ENCODE data around the gene PCDHGB1.
"Not testable (repeated sequence)": the region's sequence is repeated elsewhere in the genome, so short reads cannot be mapped to it uniquely, and the experiment has no call there.

PCDHGB1 gene

GRCh38 chr5:141328231-141328630, 21.7 kb upstream of the PCDHGB1 start:
- H3K4me1 ChIP-seq (ENCODE audit: insufficient read depth, low read length, severe bottlenecking): peaks cover 9% of the 10 kb centered on the region
- H2AFZ ChIP-seq (ENCODE audit: low read length): no peak overlapping the region
- H3K9ac ChIP-seq (ENCODE audit: low read length): no peak overlapping the region
- H3K27me3 ChIP-seq (ENCODE audit: insufficient read depth, low read length): no peaks in the 10 kb centered on the region
- no peak overlapping the region for H3K4me2 ChIP-seq (ENCODE audit: low read length)
- H3K9me3 ChIP-seq (ENCODE audit: low read length): peaks cover 6% of the 10 kb centered on the region
- H3K4me3 ChIP-seq (ENCODE audit: low read depth, low read length, poor library complexity, severe bottlenecking): no peak overlapping the region
- no peaks in the 10 kb centered on the region for H3K9me2 ChIP-seq (ENCODE audit: low read depth, low read length)
- no peaks in the 10 kb centered on the region for H3K79me2 ChIP-seq (ENCODE audit: insufficient read depth, low read length)
- no peak for TF ChIP-seq EZH2 (IDR thresholded peaks at IDR 0.05; ENCODE audit: borderline replicate concordance, low read length)
- no peak for TF ChIP-seq CTCF (IDR thresholded peaks at IDR 0.05; ENCODE audit: low read length)
- H3K36me3 ChIP-seq (ENCODE audit: insufficient read depth, low read length): no peaks in the 10 kb centered on the region
- H3F3A ChIP-seq (ENCODE audit: insufficient read depth, low read length): no peaks in the 10 kb centered on the region
- H3K27ac ChIP-seq (ENCODE audit: low read depth, low read length, poor library complexity, severe bottlenecking): no peak overlapping the region
- no peaks in the 10 kb centered on the region for H4K20me1 ChIP-seq (ENCODE audit: insufficient read depth, low read length)

- no peak within 1 kb of the TSS for H3K4me2 ChIP-seq (ENCODE audit: low read length)
- peaks cover 15% of the 10 kb centered on the region for H3K4me1 ChIP-seq (ENCODE audit: insufficient read depth, low read length, severe bottlenecking)
- H3K36me3 ChIP-seq (ENCODE audit: insufficient read depth, low read length): no peaks in the 10 kb centered on the region
- H3K9me3 ChIP-seq (ENCODE audit: low read length): peaks cover 14% of the 10 kb centered on the region
- no peak within 1 kb of the TSS for H3K27ac ChIP-seq (ENCODE audit: low read depth, low read length, poor library complexity, severe bottlenecking)
- H3F3A ChIP-seq (ENCODE audit: insufficient read depth, low read length): no peaks in the 10 kb centered on the region
- no peaks in the 10 kb centered on the region for H3K79me2 ChIP-seq (ENCODE audit: insufficient read depth, low read length)
- no peaks in the 10 kb centered on the region for H3K9me2 ChIP-seq (ENCODE audit: low read depth, low read length)
- H3K4me3 ChIP-seq (ENCODE audit: low read depth, low read length, poor library complexity, severe bottlenecking): no peak within 1 kb of the TSS
- H4K20me1 ChIP-seq (ENCODE audit: insufficient read depth, low read length): no peaks in the 10 kb centered on the region
- H2AFZ ChIP-seq (ENCODE audit: low read length): no peak within 1 kb of the TSS
- TF ChIP-seq EZH2 (IDR thresholded peaks at IDR 0.05; ENCODE audit: borderline replicate concordance, low read length): no peak
- TF ChIP-seq CTCF (IDR thresholded peaks at IDR 0.05; ENCODE audit: low read length): peak; percentile 47; the same call in 1 of the 2 replicates
- no peaks in the 10 kb centered on the region for H3K27me3 ChIP-seq (ENCODE audit: insufficient read depth, low read length)
- no peak within 1 kb of the TSS for H3K9ac ChIP-seq (ENCODE audit: low read length)
Observed at GRCh38 chr5:141330299-141331080, 19.4 kb upstream of the PCDHGB1 start, which contains the start of gene PCDHGA1. Gene PCDHGA1 (plus strand): TSS chr5:141330514.

GRCh38 chr5:141332571-141332970, 17.3 kb upstream of the PCDHGB1 start:
- H3K4me3 ChIP-seq (ENCODE audit: low read depth, low read length, poor library complexity, severe bottlenecking); H3K27me3 ChIP-seq (ENCODE audit: insufficient read depth, low read length); H2AFZ ChIP-seq (ENCODE audit: low read length); H3K9ac ChIP-seq (ENCODE audit: low read length); H3K79me2 ChIP-seq (ENCODE audit: insufficient read depth, low read length); H3K27ac ChIP-seq (ENCODE audit: low read depth, low read length, poor library complexity, severe bottlenecking); H3K4me1 ChIP-seq (ENCODE audit: insufficient read depth, low read length, severe bottlenecking); H3K9me2 ChIP-seq (ENCODE audit: low read depth, low read length); H3F3A ChIP-seq (ENCODE audit: insufficient read depth, low read length); H3K4me2 ChIP-seq (ENCODE audit: low read length); H3K36me3 ChIP-seq (ENCODE audit: insufficient read depth, low read length); H4K20me1 ChIP-seq (ENCODE audit: insufficient read depth, low read length): not testable (repeated sequence)
- peaks cover 19% of the 10 kb centered on the region for H3K9me3 ChIP-seq (ENCODE audit: low read length)

All from OCI-LY1 (cell line).